Hepatocyte (in vitro differentiated cells): Measurements from ENCODE around the gene MET. TPM values are rescaled to one million over a fixed set of nuclear protein-coding genes. Genes with fewer than 3 reads are reported as not detected.

Experiments used
- DNase-seq: peaks from one replicate; pipeline ENCODE4 v3.0.0-alpha.2; 2016; ENCODE audit warnings: low spot score
- H2AFZ ChIP-seq: fragments of 200-600 bp; sonication (generic); 2 replicates; pipeline ENCODE4 v1.6.0; 2016; ENCODE audit warnings: antibody characterized with exemption, mild to moderate bottlenecking
- H3K27ac ChIP-seq: fragments of 200-600 bp; sonication (generic); 2 replicates; pipeline ENCODE4 v1.5.1; 2016; ENCODE audit warnings: mild to moderate bottlenecking
- H3K27me3 ChIP-seq: fragments of 200-600 bp; sonication (generic); 2 replicates; pipeline ENCODE4 v1.6.1; 2016
- H3K36me3 ChIP-seq: fragments of 200-600 bp; sonication (generic); replicated peaks from 2 replicates; pipeline ENCODE4 v1.5.1; 2016; ENCODE audit warnings: low read depth; ENCODE audit not compliant: insufficient read depth
- H3K4me1 ChIP-seq: fragments of 200-600 bp; sonication (generic); 2 replicates; pipeline ENCODE4 v1.5.1; 2016; ENCODE audit warnings: mild to moderate bottlenecking, moderate library complexity; ENCODE audit not compliant: insufficient read depth
- H3K4me2 ChIP-seq: fragments of 200-600 bp; sonication (generic); 2 replicates; pipeline ENCODE4 v1.6.0; 2016
- H3K4me3 ChIP-seq: fragments of 200-600 bp; sonication (generic); 2 replicates; pipeline ENCODE4 v1.5.1; 2016; ENCODE audit warnings: mild to moderate bottlenecking
- H3K79me2 ChIP-seq: fragments of 200-600 bp; sonication (generic); 2 replicates; pipeline ENCODE4 v1.6.0; 2017; ENCODE audit warnings: mild to moderate bottlenecking
- H3K9me2 ChIP-seq: fragments of 200-600 bp; sonication (generic); replicated peaks from 2 replicates; pipeline ENCODE4 v1.6.0; 2017; ENCODE audit warnings: mild to moderate bottlenecking; ENCODE audit not compliant: insufficient read depth
- H3K9me3 ChIP-seq: fragments of 200-600 bp; sonication (generic); 2 replicates; pipeline ENCODE4 v1.5.1; 2016; ENCODE audit warnings: low read depth, mild to moderate bottlenecking
- H4K20me1 ChIP-seq: fragments of 200-600 bp; sonication (generic); 2 replicates; pipeline ENCODE4 v1.6.0; 2016; ENCODE audit warnings: mild to moderate bottlenecking; ENCODE audit not compliant: insufficient read depth, poor library complexity, severe bottlenecking
- EZH2 ChIP-seq: fragments of 200-600 bp; sonication (generic); IDR thresholded peaks from 2 replicates; pipeline ENCODE4 v1.6.1; 2016; ENCODE audit warnings: antibody characterized with exemption, mild to moderate bottlenecking, borderline replicate concordance
- EZH2phosphoT487 ChIP-seq: fragments of 200-600 bp; sonication (generic); IDR thresholded peaks from one replicate; pipeline ENCODE4 v1.6.1; 2018; ENCODE audit warnings: antibody characterized with exemption, mild to moderate bottlenecking, low read depth, moderate library complexity; ENCODE audit not compliant: unreplicated experiment, severe bottlenecking
- WGBS: methylation state at CpG from one replicate; pipeline ENCODE4 v1.1.6; 2016; ENCODE audit warnings: low lambda C conversion rate; ENCODE audit errors: missing lambda C conversion rate; 5-methylcytosine and 5-hydroxymethylcytosine counted together
- polyA plus RNA-seq: library from polyadenylated mRNA; unstranded; fragments of >200 nt; fragmentation: Nextera tagmentation; extraction: Ambion mirVana; gene quantifications from 2 replicates; pipeline ENCODE4 v1.2.1, GENCODE V29; 2016
- total RNA-seq: library from RNA; depleted of rRNA; stranded (reverse); fragments of >200 nt; gene quantifications from 2 replicates; pipeline ENCODE4 v1.2.3, GENCODE V29; 2014
- TF ChIP-seq, protein P1 (sequence below): fragments of 200-600 bp; sonication (generic); IDR thresholded peaks from 2 replicates; pipeline ENCODE4 v1.5.1; 2016; ENCODE audit warnings: antibody characterized with exemption, mild to moderate bottlenecking; ENCODE audit not compliant: poor library complexity

Gene MET
- total and polyA plus RNA-seq, 2 experiments from 2014 or later = 12.7 to 35.7 TPM

DNA sequence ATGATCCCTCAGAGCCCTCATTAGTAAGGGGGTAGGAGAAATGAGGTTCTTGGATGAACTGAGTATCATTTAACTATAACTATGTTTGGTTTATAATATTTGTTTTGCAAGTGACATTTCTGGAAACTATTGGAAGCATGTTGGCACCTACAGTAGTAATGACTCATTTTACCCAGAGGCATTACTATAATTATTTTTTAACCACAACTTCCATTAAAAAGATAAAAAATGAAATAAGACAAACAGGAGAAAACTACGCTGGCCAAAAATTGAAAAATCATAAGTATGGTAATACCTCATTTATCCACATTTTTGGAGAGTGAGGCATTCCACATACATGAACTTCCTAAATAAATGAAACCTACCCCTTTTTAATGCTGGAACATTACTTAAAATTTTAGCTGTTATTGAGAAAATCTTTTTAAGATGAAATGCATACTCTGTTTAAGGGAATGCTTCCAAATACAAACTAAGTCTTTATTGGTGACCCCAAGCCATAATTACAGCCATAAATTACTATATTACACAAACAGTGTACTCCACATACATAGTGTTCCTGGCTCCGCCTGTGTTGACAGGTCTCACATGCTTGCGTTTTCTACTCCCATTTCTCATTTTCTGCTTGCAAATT lies 105.8 kb downstream of the MET start:
- Histone ChIP-seq H4K20me1 (no peaks in the 10 kb centered on the region), H3K36me3 (no peaks in the 10 kb centered on the region), H3K4me2 (peak overlapping the region; percentile 5), H3K27me3 (no peaks in the 10 kb centered on the region), H3K9me2 (no peaks in the 10 kb centered on the region), H3K27ac (no peak overlapping the region), H3K9me3 (no peaks in the 10 kb centered on the region), H3K79me2 (no peaks in the 10 kb centered on the region), H3K4me1 (peaks cover 39% of the 10 kb centered on the region), H2AFZ (no peak overlapping the region), H3K4me3 (no peak overlapping the region)
- TF ChIP-seq, protein P1, sequence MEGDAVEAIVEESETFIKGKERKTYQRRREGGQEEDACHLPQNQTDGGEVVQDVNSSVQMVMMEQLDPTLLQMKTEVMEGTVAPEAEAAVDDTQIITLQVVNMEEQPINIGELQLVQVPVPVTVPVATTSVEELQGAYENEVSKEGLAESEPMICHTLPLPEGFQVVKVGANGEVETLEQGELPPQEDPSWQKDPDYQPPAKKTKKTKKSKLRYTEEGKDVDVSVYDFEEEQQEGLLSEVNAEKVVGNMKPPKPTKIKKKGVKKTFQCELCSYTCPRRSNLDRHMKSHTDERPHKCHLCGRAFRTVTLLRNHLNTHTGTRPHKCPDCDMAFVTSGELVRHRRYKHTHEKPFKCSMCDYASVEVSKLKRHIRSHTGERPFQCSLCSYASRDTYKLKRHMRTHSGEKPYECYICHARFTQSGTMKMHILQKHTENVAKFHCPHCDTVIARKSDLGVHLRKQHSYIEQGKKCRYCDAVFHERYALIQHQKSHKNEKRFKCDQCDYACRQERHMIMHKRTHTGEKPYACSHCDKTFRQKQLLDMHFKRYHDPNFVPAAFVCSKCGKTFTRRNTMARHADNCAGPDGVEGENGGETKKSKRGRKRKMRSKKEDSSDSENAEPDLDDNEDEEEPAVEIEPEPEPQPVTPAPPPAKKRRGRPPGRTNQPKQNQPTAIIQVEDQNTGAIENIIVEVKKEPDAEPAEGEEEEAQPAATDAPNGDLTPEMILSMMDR = no peak
- TF ChIP-seq EZH2phosphoT487 (no peak), EZH2 (no peak)
- no peak for DNase-seq
- WGBS = 49% methylated on average over 3 of the region's 3 CpGs

DNA sequence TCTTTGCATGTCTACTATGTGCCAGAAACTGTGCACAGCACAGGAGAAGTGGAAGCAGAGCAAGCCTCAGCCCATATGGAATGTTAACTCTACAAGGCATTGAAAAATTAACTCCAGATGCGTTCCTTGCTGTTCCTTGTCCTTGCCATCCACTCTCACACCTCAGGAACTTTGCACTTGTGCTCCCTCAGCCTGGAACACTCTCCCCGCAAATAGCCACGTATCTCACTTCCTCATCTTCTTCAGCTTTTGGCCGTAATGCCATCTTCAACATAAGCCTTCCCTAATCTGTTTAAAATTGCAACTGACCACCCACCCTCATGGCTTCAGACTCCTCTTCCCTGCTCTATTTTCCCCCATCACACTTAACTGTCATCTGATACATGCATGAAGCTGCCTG lies 107.2 kb downstream of the MET start:
- 72% methylated on average over 4 of the region's 4 CpGs for WGBS
- Histone ChIP-seq H2AFZ (no peak overlapping the region), H3K4me2 (no peak overlapping the region), H3K27ac (no peak overlapping the region), H3K79me2 (no peaks in the 10 kb centered on the region), H3K27me3 (no peaks in the 10 kb centered on the region), H4K20me1 (no peaks in the 10 kb centered on the region), H3K4me1 (peaks cover 40% of the 10 kb centered on the region), H3K36me3 (no peaks in the 10 kb centered on the region), H3K4me3 (no peak overlapping the region), H3K9me2 (no peaks in the 10 kb centered on the region), H3K9me3 (no peaks in the 10 kb centered on the region)
- no peak for DNase-seq
- TF ChIP-seq, protein P1 = no peak
- TF ChIP-seq EZH2 (no peak), EZH2phosphoT487 (no peak)

GRCh38 chr7:116779931-116780330 lies 107.9 kb downstream of the MET start:
- DNase-seq = no peak
- no peak overlapping the region for H3K4me3 ChIP-seq
- no peaks in the 10 kb centered on the region for H3K27me3 ChIP-seq
- H3K4me1 ChIP-seq = peaks cover 40% of the 10 kb centered on the region
- H3K9me3 ChIP-seq = no peaks in the 10 kb centered on the region
- H3K4me2 ChIP-seq = no peak overlapping the region
- H2AFZ ChIP-seq = no peak overlapping the region
- no peaks in the 10 kb centered on the region for H3K36me3 ChIP-seq
- no peaks in the 10 kb centered on the region for H4K20me1 ChIP-seq
- peak overlapping the region; percentile 73 for H3K27ac ChIP-seq
- 86% methylated on average over 3 of the region's 3 CpGs for WGBS
- TF ChIP-seq, protein P1 = no peak
- H3K79me2 ChIP-seq = no peaks in the 10 kb centered on the region
- H3K9me2 ChIP-seq = no peaks in the 10 kb centered on the region

DNA sequence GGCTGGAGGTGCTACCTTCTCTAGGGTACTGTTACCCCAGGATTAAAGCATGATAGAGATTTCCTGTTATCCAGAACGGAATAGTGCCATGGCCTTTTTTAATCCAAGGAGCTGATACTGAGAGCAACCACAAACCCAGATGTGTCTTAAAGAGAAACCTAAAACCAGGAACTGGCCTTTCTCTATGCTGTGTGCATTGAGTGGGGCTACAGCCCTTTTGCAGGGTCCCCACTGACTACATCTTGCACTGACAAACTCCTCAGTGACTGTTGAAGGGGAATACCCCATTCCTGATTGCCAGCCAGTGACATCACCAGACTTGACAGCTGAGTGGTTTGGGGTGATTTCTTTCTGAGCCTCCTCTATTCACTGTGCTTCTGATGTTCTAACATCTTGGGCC lies 108.5 kb downstream of the MET start:
- no peaks in the 10 kb centered on the region for H3K9me2 ChIP-seq
- no peaks in the 10 kb centered on the region for H3K79me2 ChIP-seq
- peak overlapping the region; percentile 73 for H3K27ac ChIP-seq
- no peak overlapping the region for H2AFZ ChIP-seq
- no peak overlapping the region for H3K4me3 ChIP-seq
- H3K9me3 ChIP-seq = no peaks in the 10 kb centered on the region
- H3K36me3 ChIP-seq = no peaks in the 10 kb centered on the region
- WGBS = 45% methylated on average over 1 of the region's 1 CpG
- no peak for DNase-seq
- TF ChIP-seq EZH2phosphoT487 = no peak
- H3K4me2 ChIP-seq = no peak overlapping the region
- no peaks in the 10 kb centered on the region for H3K27me3 ChIP-seq
- H4K20me1 ChIP-seq = no peaks in the 10 kb centered on the region
- H3K4me1 ChIP-seq = peaks cover 40% of the 10 kb centered on the region
